ENCODE measurements around the gene ITGA11. TPM values are rescaled to one million over a fixed set of nuclear protein-coding genes. Genes with fewer than 3 reads are reported as not detected.

The ITGA11 gene
- total and polyA plus RNA-seq, 8 donors, result 0.19 to 4.1 (median 0.66) TPM

DNA sequence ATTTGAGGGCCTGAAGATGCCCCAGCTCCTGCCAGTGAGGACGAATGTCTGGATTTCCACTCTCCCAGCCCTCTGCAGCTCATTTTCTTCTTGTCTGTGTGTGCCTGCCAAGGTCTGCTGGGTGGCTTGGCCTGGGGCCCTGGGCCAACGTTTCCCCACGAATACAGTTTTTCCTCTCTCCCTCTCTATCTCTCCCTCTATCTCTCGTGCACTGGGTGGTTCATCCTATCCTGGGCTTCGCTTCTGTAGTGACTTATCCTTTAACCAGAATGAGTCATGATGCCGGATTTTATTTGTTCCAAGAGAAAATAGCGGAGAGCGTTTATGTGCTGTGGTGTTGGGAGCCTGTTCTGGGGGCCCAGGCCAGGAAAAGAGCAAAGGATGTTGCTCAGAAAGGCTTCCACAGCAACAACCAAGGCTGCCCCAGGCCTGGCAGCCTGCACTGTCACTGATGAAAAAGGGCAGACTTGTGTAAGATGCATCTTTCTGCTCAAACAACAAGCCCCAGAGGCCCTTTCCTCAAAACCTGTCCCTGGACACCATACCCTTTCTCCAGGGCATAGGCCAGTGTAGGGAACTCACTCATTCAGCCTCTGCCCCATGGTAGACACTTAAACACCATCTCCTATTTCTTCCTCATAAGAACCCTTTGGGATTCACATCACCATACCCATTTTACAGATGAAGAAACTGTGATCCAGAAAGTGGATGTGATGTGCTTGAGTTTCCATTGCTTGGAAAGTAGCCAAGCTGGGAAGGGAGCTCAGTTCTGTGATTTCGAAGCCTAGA is 47.3 kb downstream of the ITGA11 start:
- Histone ChIP-seq H3K27me3 (no peaks in the 10 kb centered on the region), H3K4me3 (no peak overlapping the region), H3K36me3 (no peaks in the 10 kb centered on the region), H3K27ac (no peak overlapping the region), H3K4me1 (no peaks in the 10 kb centered on the region), H3K9me3 (no peaks in the 10 kb centered on the region)
- FAIRE-seq, result no peak
- DNase-seq, result no peak
- intact Hi-C loops (cut with DNase I), result loop anchor here in 2 of 3 donors (5.0 to 10.0 kb wide), 3 partner anchors 80 to 130 kb away; no protein-coding TSS in a partner anchor
- TF ChIP-seq, protein P1, sequence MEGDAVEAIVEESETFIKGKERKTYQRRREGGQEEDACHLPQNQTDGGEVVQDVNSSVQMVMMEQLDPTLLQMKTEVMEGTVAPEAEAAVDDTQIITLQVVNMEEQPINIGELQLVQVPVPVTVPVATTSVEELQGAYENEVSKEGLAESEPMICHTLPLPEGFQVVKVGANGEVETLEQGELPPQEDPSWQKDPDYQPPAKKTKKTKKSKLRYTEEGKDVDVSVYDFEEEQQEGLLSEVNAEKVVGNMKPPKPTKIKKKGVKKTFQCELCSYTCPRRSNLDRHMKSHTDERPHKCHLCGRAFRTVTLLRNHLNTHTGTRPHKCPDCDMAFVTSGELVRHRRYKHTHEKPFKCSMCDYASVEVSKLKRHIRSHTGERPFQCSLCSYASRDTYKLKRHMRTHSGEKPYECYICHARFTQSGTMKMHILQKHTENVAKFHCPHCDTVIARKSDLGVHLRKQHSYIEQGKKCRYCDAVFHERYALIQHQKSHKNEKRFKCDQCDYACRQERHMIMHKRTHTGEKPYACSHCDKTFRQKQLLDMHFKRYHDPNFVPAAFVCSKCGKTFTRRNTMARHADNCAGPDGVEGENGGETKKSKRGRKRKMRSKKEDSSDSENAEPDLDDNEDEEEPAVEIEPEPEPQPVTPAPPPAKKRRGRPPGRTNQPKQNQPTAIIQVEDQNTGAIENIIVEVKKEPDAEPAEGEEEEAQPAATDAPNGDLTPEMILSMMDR (IDR thresholded peaks at IDR 0.05), result no peak
- peak in 3 of 4 donors; percentile 28 to 60 (median 49) for ATAC-seq
- 68 to 71% methylated on average over 9 of the region's 9 CpGs for WGBS, 2 donors

DNA sequence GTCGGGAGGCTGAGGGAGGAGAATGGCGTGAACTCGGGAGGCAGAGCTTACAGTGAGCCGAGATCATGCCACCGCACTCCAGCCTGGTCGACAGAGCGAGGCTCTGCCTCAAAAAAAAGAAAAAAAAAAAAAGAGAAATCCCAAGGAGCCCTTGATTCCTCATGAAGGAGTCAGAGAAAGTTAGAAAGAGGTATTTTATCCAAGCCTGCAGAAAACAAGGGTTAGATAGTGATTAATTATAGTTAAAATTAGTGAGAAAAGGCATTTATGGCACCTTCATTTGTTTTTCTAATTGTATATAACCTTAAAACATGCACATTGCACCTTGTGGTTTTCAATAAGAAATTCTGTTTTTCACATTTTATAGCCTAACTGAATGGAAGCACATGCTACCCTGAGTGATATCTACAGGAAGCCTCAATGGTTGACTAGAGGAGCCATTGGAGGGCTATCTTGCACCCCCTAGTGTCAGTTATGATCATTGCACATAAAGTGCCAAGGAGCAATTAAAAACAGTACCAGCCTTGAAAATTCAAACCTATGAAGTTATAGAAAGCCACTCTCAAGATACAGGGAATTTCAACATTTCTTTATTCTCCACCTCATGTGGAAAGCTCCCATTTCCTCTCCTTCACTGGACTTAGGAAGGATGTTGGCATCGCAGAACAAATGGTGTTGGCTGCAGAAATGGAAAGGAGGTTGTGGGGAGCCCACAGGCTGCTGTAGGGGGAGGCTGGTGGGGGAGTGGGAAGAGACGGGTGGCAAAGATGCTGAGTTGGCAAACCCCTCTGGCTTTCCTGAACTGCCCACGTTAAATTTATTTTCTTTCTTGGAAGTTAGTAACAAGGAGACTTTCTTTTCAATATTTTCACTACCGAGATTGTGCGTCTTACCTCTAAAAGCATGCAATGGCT is 48.5 kb downstream of the ITGA11 start:
- ATAC-seq, result peak in 3 of 4 donors; percentile 71 to 88 (median 79)
- 80 to 87% methylated on average over 12 of the region's 12 CpGs for WGBS, 2 donors
- no peaks in the 10 kb centered on the region for H3K36me3 ChIP-seq
- TF ChIP-seq, protein P1 (IDR thresholded peaks at IDR 0.05), result peak; percentile 46 to 62 (median 52)
- intact Hi-C loops (cut with DNase I), result loop anchor here in 2 of 3 donors (10.0 kb wide), 2 partner anchors 79 to 129 kb away; no protein-coding TSS in a partner anchor
- no peaks in the 10 kb centered on the region for H3K9me3 ChIP-seq
- no peaks in the 10 kb centered on the region for H3K27me3 ChIP-seq
- DNase-seq, result peak in 1 of 6 donors; percentile 28
- H3K4me1 ChIP-seq, result no peaks in the 10 kb centered on the region
- no peak overlapping the region for H3K27ac ChIP-seq
- no peak overlapping the region for H3K4me3 ChIP-seq
- no peak for FAIRE-seq

GRCh38 chr15:68382286-68383007 is 49.5 kb downstream of the ITGA11 start:
- H3K27me3 ChIP-seq, result no peaks in the 10 kb centered on the region
- H3K4me3 ChIP-seq, result no peak overlapping the region
- no peaks in the 10 kb centered on the region for H3K36me3 ChIP-seq
- no peak for FAIRE-seq
- TF ChIP-seq, protein P1 (IDR thresholded peaks at IDR 0.05), result no peak
- H3K4me1 ChIP-seq, result no peaks in the 10 kb centered on the region
- no peak overlapping the region for H3K27ac ChIP-seq
- no peak for ATAC-seq
- 84 to 85% methylated on average over 5 of the region's 5 CpGs for WGBS, 2 donors
- intact Hi-C loops (cut with DNase I), result loop anchor here in 2 of 3 donors (10.0 kb wide), 2 partner anchors 78 to 128 kb away; no protein-coding TSS in a partner anchor
- no peak for DNase-seq
- no peaks in the 10 kb centered on the region for H3K9me3 ChIP-seq

DNA sequence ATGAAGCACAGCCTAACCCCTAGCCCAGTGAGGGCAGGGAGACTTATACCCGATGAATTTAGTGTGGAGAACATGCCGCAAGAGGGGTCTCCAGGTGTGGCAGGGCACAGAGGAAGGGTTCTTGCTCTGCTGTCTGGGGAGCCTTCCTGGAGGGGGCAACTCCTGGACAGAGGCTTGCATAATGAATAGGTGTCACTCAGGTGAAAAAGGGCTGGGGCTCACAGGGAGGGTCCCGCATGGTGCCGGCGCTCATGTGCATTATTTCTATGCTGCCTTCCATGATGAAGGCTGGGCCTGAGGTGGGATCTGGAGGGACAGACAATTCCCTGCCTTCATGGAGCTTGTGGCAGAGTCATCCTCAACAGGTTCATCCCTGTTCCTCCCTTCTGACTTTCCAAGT is 51.5 kb downstream of the ITGA11 start:
- DNase-seq (no peak), FAIRE-seq (no peak), ATAC-seq (no peak)
- TF ChIP-seq, protein P1 (IDR thresholded peaks at IDR 0.05), result no peak
- 92 to 96% methylated on average over 5 of the region's 5 CpGs for WGBS, 2 donors
- H3K27me3 ChIP-seq, result no peaks in the 10 kb centered on the region
- no peaks in the 10 kb centered on the region for H3K36me3 ChIP-seq
- no peak overlapping the region for H3K4me3 ChIP-seq
- no peaks in the 10 kb centered on the region for H3K9me3 ChIP-seq
- intact Hi-C loops (cut with DNase I), result loop anchor here in 2 of 3 donors (10.0 kb wide), 2 partner anchors 76 to 126 kb away; no protein-coding TSS in a partner anchor
- no peaks in the 10 kb centered on the region for H3K4me1 ChIP-seq
- no peak overlapping the region for H3K27ac ChIP-seq
